IMR-90 (cell line): ENCODE results near the gene RAB11FIP3. TPM values are rescaled to one million over a fixed set of nuclear protein-coding genes. Genes with fewer than 3 reads are reported as not detected.

Experiments
- ATAC-seq: fragments of 200-7000 bp; cut with Tn5 transposase; 2 replicates; pipeline ENCODE4 v1.9.1; 2020; ENCODE audit warnings: low read depth, mild to moderate bottlenecking, moderate library complexity
- BruUV-seq: library from RNA; stranded (reverse); fragments of 400-500 nt; replicated peaks from 2 replicates; lab custom pipeline; 2021; lab: Mats Ljungman, UMichigan
- CTCF ChIA-PET: fragments of 300-600 bp; formaldehyde crosslinking; extraction: SDS; loops from one replicate; lab custom pipeline; 2021; ENCODE audit warnings: antibody characterized with exemption; lab: Yijun Ruan, JAX
- POLR2A ChIA-PET: fragments of 300-600 bp; sonication (Branson Sonifier 250); formaldehyde crosslinking; loops from one replicate; lab custom pipeline; 2022; ENCODE audit warnings: antibody characterized with exemption; ENCODE audit not compliant: unreplicated experiment; lab: Charles Lee
- DNase-seq: peaks from one replicate; pipeline ENCODE4 v3.0.0; 2013
- H2AFZ ChIP-seq: replicated peaks from 2 replicates; pipeline ENCODE3; 2013; ENCODE audit warnings: low read length, mild to moderate bottlenecking; ENCODE audit not compliant: poor library complexity
- H2AK5ac ChIP-seq: 2 replicates; pipeline ENCODE4 v1.6.1; 2013; ENCODE audit warnings: low read depth, low read length, inconsistent platforms
- H2AK9ac ChIP-seq: replicated peaks from 2 replicates; pipeline ENCODE3; 2013; ENCODE audit warnings: mild to moderate bottlenecking, low read depth, low read length, moderate library complexity; ENCODE audit not compliant: poor library complexity
- H2BK120ac ChIP-seq: 2 replicates; pipeline ENCODE4 v1.6.1; 2013; ENCODE audit warnings: low read depth, low read length, inconsistent platforms
- H2BK15ac ChIP-seq: 3 replicates; pipeline ENCODE4 v1.6.1; 2013; ENCODE audit warnings: low read depth, low read length, inconsistent platforms
- H2BK20ac ChIP-seq: 2 replicates; pipeline ENCODE4 v1.6.1; 2013; ENCODE audit warnings: low read depth, mild to moderate bottlenecking, inconsistent platforms, low read length, moderate library complexity
- H2BK5ac ChIP-seq: 2 replicates; pipeline ENCODE4 v1.6.1; 2013; ENCODE audit warnings: mild to moderate bottlenecking, low read depth, low read length, inconsistent platforms; ENCODE audit not compliant: poor library complexity, severe bottlenecking
- H3K14ac ChIP-seq: replicated peaks from 2 replicates; pipeline ENCODE4 v1.6.1; 2013; ENCODE audit warnings: low read depth, low read length, inconsistent platforms
- H3K18ac ChIP-seq: 2 replicates; pipeline ENCODE4 v1.6.1; 2013; ENCODE audit warnings: low read depth, low read length, control low read depth
- H3K23ac ChIP-seq: 2 replicates; pipeline ENCODE4 v1.6.1; 2013; ENCODE audit warnings: low read depth, low read length, inconsistent platforms
- H3K27ac ChIP-seq: 2 replicates; pipeline ENCODE4 v1.5.1; 2013; ENCODE audit warnings: mild to moderate bottlenecking, control low read depth, low read length; ENCODE audit not compliant: insufficient read depth
- H3K27me3 ChIP-seq: 2 replicates; pipeline ENCODE4 v1.6.1; 2013; ENCODE audit warnings: low read length; ENCODE audit not compliant: control insufficient read depth, insufficient read depth
- H3K36me3 ChIP-seq: 2 replicates; pipeline ENCODE4 v1.6.1; 2013; ENCODE audit warnings: low read length, mixed read lengths; ENCODE audit not compliant: control insufficient read depth, insufficient read depth
- H3K4ac ChIP-seq: 2 replicates; pipeline ENCODE4 v1.6.1; 2013; ENCODE audit warnings: low read depth, low read length, inconsistent platforms
- H3K4me1 ChIP-seq: 2 replicates; pipeline ENCODE4 v1.6.1; 2013; ENCODE audit warnings: low read length, mixed read lengths; ENCODE audit not compliant: control insufficient read depth, insufficient read depth
- H3K4me2 ChIP-seq: 2 replicates; pipeline ENCODE4 v1.6.1; 2013; ENCODE audit warnings: low read depth, mild to moderate bottlenecking, control low read depth, low read length, moderate library complexity
- H3K4me3 ChIP-seq: 2 replicates; pipeline ENCODE4 v1.5.1; 2013; ENCODE audit warnings: low read depth, mild to moderate bottlenecking, control low read depth, low read length, moderate library complexity; ENCODE audit not compliant: insufficient read depth
- H3K56ac ChIP-seq: 2 replicates; pipeline ENCODE4 v1.6.1; 2013; ENCODE audit warnings: low read length, inconsistent platforms; ENCODE audit not compliant: insufficient read depth; ENCODE audit errors: extremely low read depth
- H3K79me1 ChIP-seq, 2 experiments: 2 replicates each; pipeline ENCODE4 v1.6.1; 2013; ENCODE audit warnings: low read length in 2 of 2, inconsistent platforms in 1 of 2, low read depth in 1 of 2
- H3K9ac ChIP-seq: 2 replicates; pipeline ENCODE4 v1.6.1; 2013; ENCODE audit warnings: low read depth, low read length, control low read depth
- H3K9me1 ChIP-seq: 2 replicates; pipeline ENCODE4 v1.6.1; 2013; ENCODE audit warnings: low read length, inconsistent platforms; ENCODE audit not compliant: insufficient read depth
- H3K9me3 ChIP-seq: 2 replicates; pipeline ENCODE4 v1.6.1; 2013; ENCODE audit warnings: low read length; ENCODE audit not compliant: control insufficient read depth, insufficient read depth
- H4K20me1 ChIP-seq: 2 replicates; pipeline ENCODE4 v1.6.1; 2013; ENCODE audit warnings: low read length, inconsistent platforms; ENCODE audit not compliant: insufficient read depth
- H4K5ac ChIP-seq: 2 replicates; pipeline ENCODE4 v1.6.1; 2013; ENCODE audit warnings: mild to moderate bottlenecking, low read depth, low read length, control low read depth
- H4K8ac ChIP-seq, 2 experiments: 2 replicates each; pipeline ENCODE4 v1.6.1; 2013; ENCODE audit warnings: low read depth in 2 of 2, low read length in 2 of 2, control low read depth in 1 of 2, inconsistent platforms in 1 of 2
- H4K91ac ChIP-seq: 2 replicates; pipeline ENCODE4 v1.6.1; 2013; ENCODE audit warnings: low read depth, low read length, inconsistent platforms; ENCODE audit not compliant: insufficient read depth
- CEBPB ChIP-seq: IDR thresholded peaks from 2 replicates; pipeline ENCODE4 v1.6.1; 2012; ENCODE audit warnings: low read depth, low read length, improper control_type of control experiment
- CTCF ChIP-seq: conservative IDR thresholded peaks from 2 replicates; pipeline ENCODE4 v1.5.1; 2012; ENCODE audit warnings: mild to moderate bottlenecking, low read depth, low read length, improper control_type of control experiment
- WGBS, 2 experiments: methylation state at CpG; one replicate each; pipeline versions ENCODE4 v1.1.5 to v1.1.7; 2013; ENCODE audit warnings: missing lambda C conversion rate in 2 of 2; ENCODE audit not compliant: insufficient read length in 1 of 2; ENCODE audit errors: extremely low coverage in 2 of 2; 5-methylcytosine and 5-hydroxymethylcytosine counted together
- dilution Hi-C: fragments of 300-500 bp; cut with HindIII; formaldehyde crosslinking; loops from one replicate; pipeline ENCODE4 v1.14.3; 2018; ENCODE audit warnings: low sequenced_read_pairs; ENCODE audit not compliant: unreplicated experiment
- in situ Hi-C: fragments of 300-500 bp; cut with MboI; formaldehyde crosslinking; loops from 3 replicates; pipeline ENCODE4 v1.14.3; 2019; ENCODE audit warnings: low sequenced_read_pairs, inconsistent platforms, mixed read lengths
- intact Hi-C: fragments of 100-400 bp; cut with micrococcal nuclease; formaldehyde crosslinking; loops from 2 replicates; pipeline ENCODE4 v1.10.0; 2022
- polyA plus RNA-seq, 3 experiments: library from polyadenylated mRNA; depleted of rRNA; stranded (reverse); fragments of >200 nt; gene quantifications; 2 replicates each; pipeline ENCODE4 v1.2.3, GENCODE V29; 2012; ENCODE audit warnings: low replicate concordance in 1 of 3
- total RNA-seq: library from RNA; depleted of rRNA; stranded (reverse); fragments of >200 nt; gene quantifications from 2 replicates; pipeline ENCODE4 v1.2.3, GENCODE V29; 2012

RAB11FIP3 gene
- total and polyA plus RNA-seq, 2 of the 4 experiments (the other 2 are of a cell fraction): 7.5 to 22.5 TPM

- H3K23ac ChIP-seq: no peak overlapping the region
- in situ Hi-C loops: no loop called here
- no peak overlapping the region for H2AFZ ChIP-seq
- H3K56ac ChIP-seq: no peak overlapping the region
- peaks cover 11 to 47% of the 10 kb centered on the region in 2 experiments for H3K79me1 ChIP-seq
- H3K36me3 ChIP-seq: no peaks in the 10 kb centered on the region
- no peak overlapping the region for H3K4me3 ChIP-seq
- no peak overlapping the region for H2BK20ac ChIP-seq
- no peak overlapping the region for H2AK9ac ChIP-seq
- no peak overlapping the region for H2BK5ac ChIP-seq
- no peak overlapping the region for H3K4ac ChIP-seq
- ChIA-PET CTCF (no interaction called here), POLR2A (no interaction called here)
- H2BK120ac ChIP-seq: no peak overlapping the region
- no peak overlapping the region for H3K18ac ChIP-seq
- no peak overlapping the region for H3K14ac ChIP-seq
- peaks cover 9% of the 10 kb centered on the region for H3K4me1 ChIP-seq
- H2AK5ac ChIP-seq: no peak overlapping the region
- no peak for DNase-seq
- no peaks in the 10 kb centered on the region for H3K9me3 ChIP-seq
- H4K8ac ChIP-seq: no peak overlapping the region
- no peak overlapping the region for H4K91ac ChIP-seq
- peaks cover 13% of the 10 kb centered on the region; the same call in 1 of the 2 replicates for H3K9me1 ChIP-seq
- dilution Hi-C loops: no loop called here
- 100% methylated on average over 1 of the region's 12 CpGs; no CpG with 5 or more reads in 1 of the 2 experiments for WGBS, 2 experiments
- H4K5ac ChIP-seq: no peak overlapping the region
- peaks cover 37% of the 10 kb centered on the region for H4K20me1 ChIP-seq
- H3K27me3 ChIP-seq: no peaks in the 10 kb centered on the region
- TF ChIP-seq CTCF (no peak), CEBPB (peak; percentile 62)
- intact Hi-C loops: no loop called here
- BruUV-seq: no TSS peak
- H3K27ac ChIP-seq: no peak overlapping the region
- ATAC-seq: no peak
- H3K4me2 ChIP-seq: no peak overlapping the region
- H3K9ac ChIP-seq: no peak overlapping the region
- no peak overlapping the region for H2BK15ac ChIP-seq
These were observed 30.0 kb downstream of the RAB11FIP3 start for GRCh38 chr16:455453-455852.
